GM18873 (cell line): ENCODE results near the gene NUDCD3.

Source experiments
- ATAC-seq: cut with Tn5 transposase; IDR thresholded peaks from one replicate; pipeline ENCODE4 v1.9.1; 2021; ENCODE audit warnings: mild to moderate bottlenecking, moderate library complexity, moderate number of reproducible peaks; ENCODE audit not compliant: unreplicated experiment, low FRiP score

Gene NUDCD3

GRCh38 chr7:44329888-44330287 lies 160.6 kb downstream of the NUDCD3 start:
- ATAC-seq: no peak
